GM23338 (cell line): ENCODE measurements around the gene CHST10. TPM values are rescaled to one million over a fixed set of nuclear protein-coding genes. Genes with fewer than 3 reads are reported as not detected.

Experiments used
- ATAC-seq: fragments of 200-7000 bp; cut with Tn5 transposase; 3 replicates; pipeline ENCODE4 v1.9.1; 2020
- DNase-seq: peaks from one replicate; pipeline ENCODE4 v3.0.0-alpha.2; 2015; ENCODE audit warnings: low spot score
- H2AFZ ChIP-seq: fragments of 200-600 bp; sonication (generic); 2 replicates; pipeline ENCODE4 v1.8.0; 2016; ENCODE audit warnings: antibody characterized with exemption, mild to moderate bottlenecking, moderate library complexity
- H3F3A ChIP-seq: fragments of 200-600 bp; sonication (generic); replicated peaks from 2 replicates; pipeline ENCODE4 v1.8.0; 2017; ENCODE audit warnings: antibody characterized with exemption, mixed run types, low read depth
- H3K27ac ChIP-seq: fragments of 200-600 bp; sonication (generic); 2 replicates; pipeline ENCODE4 v1.6.1; 2016; ENCODE audit warnings: low read depth
- H3K27me3 ChIP-seq: fragments of 200-600 bp; sonication (generic); 2 replicates; pipeline ENCODE4 v1.8.0; 2016; ENCODE audit warnings: mild to moderate bottlenecking, mixed run types, moderate library complexity; ENCODE audit not compliant: insufficient read depth
- H3K36me3 ChIP-seq: fragments of 200-600 bp; sonication (generic); 2 replicates; pipeline ENCODE4 v1.8.0; 2016; ENCODE audit warnings: mild to moderate bottlenecking; ENCODE audit not compliant: insufficient read depth
- H3K4me1 ChIP-seq: fragments of 200-600 bp; sonication (generic); 2 replicates; pipeline ENCODE4 v1.8.0; 2016; ENCODE audit warnings: mild to moderate bottlenecking, moderate library complexity; ENCODE audit not compliant: insufficient read depth
- H3K4me2 ChIP-seq: fragments of 200-600 bp; sonication (generic); 2 replicates; pipeline ENCODE4 v1.7.1; 2017; ENCODE audit warnings: mixed run types
- H3K4me3 ChIP-seq: fragments of 200-600 bp; sonication (generic); 2 replicates; pipeline ENCODE4 v1.6.1; 2016; ENCODE audit warnings: mixed run types
- H3K79me2 ChIP-seq: fragments of 200-600 bp; sonication (generic); replicated peaks from 2 replicates; pipeline ENCODE4 v1.8.0; 2017; ENCODE audit warnings: mild to moderate bottlenecking; ENCODE audit not compliant: insufficient read depth
- H3K9me2 ChIP-seq: fragments of 200-600 bp; sonication (generic); 2 replicates; pipeline ENCODE4 v1.8.0; 2017; ENCODE audit not compliant: insufficient read depth
- H4K20me1 ChIP-seq: fragments of 200-600 bp; sonication (generic); replicated peaks from 2 replicates; pipeline ENCODE4 v1.8.0; 2017; ENCODE audit warnings: mild to moderate bottlenecking; ENCODE audit not compliant: insufficient read depth
- H3K27ac Mint-ChIP-seq: 2 replicates; pipeline ENCODE4 v1.8.0; 2020; ENCODE audit warnings: inconsistent platforms, mild to moderate bottlenecking, moderate library complexity, mixed read lengths
- H3K27me3 Mint-ChIP-seq: 3 replicates; pipeline ENCODE4 v1.8.0; 2022; ENCODE audit warnings: low read depth, mild to moderate bottlenecking, moderate library complexity, mixed read lengths, inconsistent platforms; ENCODE audit not compliant: insufficient read depth, poor library complexity
- H3K36me3 Mint-ChIP-seq: 3 replicates; pipeline ENCODE4 v1.8.0; 2021; ENCODE audit warnings: low read depth, mild to moderate bottlenecking, inconsistent platforms, moderate library complexity, mixed read lengths
- H3K4me1 Mint-ChIP-seq: 3 replicates; pipeline ENCODE4 v1.8.0; 2020; ENCODE audit warnings: mild to moderate bottlenecking, inconsistent platforms, mixed read lengths
- H3K4me3 Mint-ChIP-seq: 3 replicates; pipeline ENCODE4 v1.8.0; 2021; ENCODE audit warnings: moderate library complexity, mild to moderate bottlenecking, inconsistent platforms, mixed read lengths
- H3K9me3 Mint-ChIP-seq: 3 replicates; pipeline ENCODE4 v1.8.0; 2020; ENCODE audit warnings: moderate library complexity, mild to moderate bottlenecking, inconsistent platforms, mixed read lengths
- EZH2 ChIP-seq: fragments of 200-600 bp; sonication (generic); IDR thresholded peaks from one replicate; pipeline ENCODE4 v1.8.0; 2017; ENCODE audit warnings: antibody characterized with exemption, mild to moderate bottlenecking, low read depth; ENCODE audit not compliant: unreplicated experiment
- EZH2phosphoT487 ChIP-seq: fragments of 200-600 bp; sonication (generic); IDR thresholded peaks from one replicate; pipeline ENCODE4 v1.8.1; 2018; ENCODE audit warnings: antibody characterized with exemption; ENCODE audit not compliant: unreplicated experiment
- JUNB ChIP-seq: IDR thresholded peaks from one replicate; pipeline ENCODE4 v1.6.1; 2016; ENCODE audit warnings: antibody characterized with exemption; ENCODE audit not compliant: unreplicated experiment
- NANOG ChIP-seq: IDR thresholded peaks from 2 replicates; pipeline ENCODE4 v1.6.1; 2016; ENCODE audit warnings: antibody characterized with exemption, borderline replicate concordance
- ZNF114 ChIP-seq: fragments of 250-450 bp; sonication (Bioruptor Pico); IDR thresholded peaks from 2 replicates; pipeline ENCODE4 v1.5.0; 2020; ENCODE audit warnings: mild to moderate bottlenecking, moderate library complexity
- ZNF462 ChIP-seq: fragments of 250-450 bp; sonication (Bioruptor Pico); IDR thresholded peaks from 2 replicates; pipeline ENCODE4 v1.5.0; 2020; ENCODE audit warnings: mild to moderate bottlenecking, moderate library complexity
- polyA plus RNA-seq: library from polyadenylated mRNA; unstranded; fragments of >200 nt; fragmentation: Nextera tagmentation; extraction: Ambion mirVana; gene quantifications from 2 replicates; pipeline ENCODE4 v1.2.1, GENCODE V29; 2016
- total RNA-seq: library from RNA; depleted of rRNA; stranded (reverse); fragments of >200 nt; shearing (Covaris generic); gene quantifications from 2 replicates; pipeline ENCODE4 v1.2.3, GENCODE V29; 2014
- TF ChIP-seq, protein P1 (sequence below), 2 experiments: fragments of 200-600 bp in 1 of 2; sonication (generic) in 1 of 2; conservative IDR thresholded peaks; 2 replicates each; pipeline versions ENCODE4 v1.5.1 to v1.6.1; 2016 to 2017; ENCODE audit warnings: antibody characterized with exemption in 2 of 2, low read depth in 2 of 2, mild to moderate bottlenecking in 2 of 2, moderate library complexity in 1 of 2
- TF ChIP-seq, protein P2 (sequence below): IDR thresholded peaks from 2 replicates; pipeline ENCODE4 v1.6.1; 2016; ENCODE audit warnings: antibody characterized with exemption

CHST10 gene
- total and polyA plus RNA-seq, 2 experiments from 2014 or later, result 7.7 to 24.5 TPM

- Histone ChIP-seq H3K9me2 (no peaks in the 10 kb centered on the region), H3K4me2 (no peak overlapping the region), H3K4me3 (no peak overlapping the region), H3K27me3 (no peaks in the 10 kb centered on the region), H3K27ac (no peak overlapping the region), H3F3A (no peaks in the 10 kb centered on the region), H4K20me1 (no peaks in the 10 kb centered on the region; the same call in none of the 2 replicates), H2AFZ (no peak overlapping the region), H3K79me2 (peaks cover 13% of the 10 kb centered on the region), H3K36me3 (0 out of 2 replicates have a peak, but pooled peaks cover 12% of the 10 kb centered on the region), H3K4me1 (peaks cover 5% of the 10 kb centered on the region)
- Mint-ChIP-seq H3K4me3 (no peak overlapping the region), H3K27me3 (peaks cover 6% of the 10 kb centered on the region), H3K4me1 (peaks cover 28% of the 10 kb centered on the region), H3K9me3 (no peaks in the 10 kb centered on the region; the same call in 2 of the 3 replicates), H3K27ac (no peak overlapping the region), H3K36me3 (peaks cover 70% of the 10 kb centered on the region)
- ATAC-seq (no peak), DNase-seq (no peak)
- TF ChIP-seq, protein P1, sequence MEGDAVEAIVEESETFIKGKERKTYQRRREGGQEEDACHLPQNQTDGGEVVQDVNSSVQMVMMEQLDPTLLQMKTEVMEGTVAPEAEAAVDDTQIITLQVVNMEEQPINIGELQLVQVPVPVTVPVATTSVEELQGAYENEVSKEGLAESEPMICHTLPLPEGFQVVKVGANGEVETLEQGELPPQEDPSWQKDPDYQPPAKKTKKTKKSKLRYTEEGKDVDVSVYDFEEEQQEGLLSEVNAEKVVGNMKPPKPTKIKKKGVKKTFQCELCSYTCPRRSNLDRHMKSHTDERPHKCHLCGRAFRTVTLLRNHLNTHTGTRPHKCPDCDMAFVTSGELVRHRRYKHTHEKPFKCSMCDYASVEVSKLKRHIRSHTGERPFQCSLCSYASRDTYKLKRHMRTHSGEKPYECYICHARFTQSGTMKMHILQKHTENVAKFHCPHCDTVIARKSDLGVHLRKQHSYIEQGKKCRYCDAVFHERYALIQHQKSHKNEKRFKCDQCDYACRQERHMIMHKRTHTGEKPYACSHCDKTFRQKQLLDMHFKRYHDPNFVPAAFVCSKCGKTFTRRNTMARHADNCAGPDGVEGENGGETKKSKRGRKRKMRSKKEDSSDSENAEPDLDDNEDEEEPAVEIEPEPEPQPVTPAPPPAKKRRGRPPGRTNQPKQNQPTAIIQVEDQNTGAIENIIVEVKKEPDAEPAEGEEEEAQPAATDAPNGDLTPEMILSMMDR (conservative IDR thresholded peaks at IDR 0.05; ENCODE audit: low read depth in 2 of 2), result no peak
- no peak for TF ChIP-seq ZNF462 (CRISPR knock-in tag)
- TF ChIP-seq, protein P2, sequence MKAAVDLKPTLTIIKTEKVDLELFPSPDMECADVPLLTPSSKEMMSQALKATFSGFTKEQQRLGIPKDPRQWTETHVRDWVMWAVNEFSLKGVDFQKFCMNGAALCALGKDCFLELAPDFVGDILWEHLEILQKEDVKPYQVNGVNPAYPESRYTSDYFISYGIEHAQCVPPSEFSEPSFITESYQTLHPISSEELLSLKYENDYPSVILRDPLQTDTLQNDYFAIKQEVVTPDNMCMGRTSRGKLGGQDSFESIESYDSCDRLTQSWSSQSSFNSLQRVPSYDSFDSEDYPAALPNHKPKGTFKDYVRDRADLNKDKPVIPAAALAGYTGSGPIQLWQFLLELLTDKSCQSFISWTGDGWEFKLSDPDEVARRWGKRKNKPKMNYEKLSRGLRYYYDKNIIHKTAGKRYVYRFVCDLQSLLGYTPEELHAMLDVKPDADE, result no peak
- TF ChIP-seq NANOG, result no peak
- TF ChIP-seq ZNF114 (CRISPR knock-in tag), result no peak
- TF ChIP-seq EZH2, result no peak
- TF ChIP-seq JUNB, result no peak
- no peak for TF ChIP-seq EZH2phosphoT487
Measured at GRCh38 chr2:100404411-100404810, 13.1 kb downstream of the CHST10 start.
